K562 (cell line): ENCODE measurements around the gene C16orf90. TPM values are rescaled to one million over a fixed set of nuclear protein-coding genes. Genes with fewer than 3 reads are reported as not detected.

Experiments used
- ATAC-seq: fragments of 200-7000 bp; cut with Tn5 transposase; 3 replicates; pipeline ENCODE4 v1.9.1; 2020; ENCODE audit warnings: moderate library complexity
- BruUV-seq: library from RNA; stranded (reverse); fragments of 400-500 nt; replicated peaks from 2 replicates; lab custom pipeline; 2021; lab: Mats Ljungman, UMichigan
- CTCF ChIA-PET: fragments of 300-600 bp; formaldehyde crosslinking; extraction: SDS; loops from one replicate; lab custom pipeline; 2021; ENCODE audit warnings: low intra/inter-chr PET ratio; lab: Yijun Ruan, JAX
- POLR2A ChIA-PET: fragments of 300-600, 350-650 bp; sonication (Branson Sonifier 250); formaldehyde crosslinking; extraction: SDS; loops from one replicate; lab custom pipeline; 2021; ENCODE audit warnings: antibody characterized with exemption, inconsistent platforms; lab: Yijun Ruan, JAX
- DNase-seq, 4 experiments: peaks; one replicate each; pipeline versions ENCODE4 v3.0.0 to v3.0.0-alpha.2; 2011 to 2018; ENCODE audit warnings: low spot score in 3 of 4, mixed read lengths in 3 of 4; ENCODE audit errors: extremely low read depth in 1 of 4
- FAIRE-seq: peaks from 2 replicates; lab custom pipeline; 2011; peaks lifted over from hg19 to GRCh38; lab: Jason Lieb, UNC
- H2AFZ ChIP-seq: 2 replicates; pipeline ENCODE4 v1.6.0; 2011; ENCODE audit warnings: low read depth, low read length, control low read depth, inconsistent platforms
- H3K27ac ChIP-seq: fragments of 200-600 bp; 3 replicates; pipeline ENCODE4 v1.8.0; 2011; ENCODE audit warnings: low read depth, mild to moderate bottlenecking, control low read depth, inconsistent platforms, low read length, moderate library complexity, mixed read lengths; ENCODE audit errors: extremely low read depth
- H3K27me3 ChIP-seq, 2 experiments: fragments of 300-600 bp in 1 of 2; 2 replicates in 1 of 2; 3 replicates in 1 of 2; pipeline versions ENCODE4 v1.6.0 to v1.8.0; 2011; ENCODE audit warnings: inconsistent platforms in 2 of 2, low read length in 2 of 2, mild to moderate bottlenecking in 1 of 2, mixed read lengths in 1 of 2, moderate library complexity in 1 of 2; ENCODE audit not compliant: control insufficient read depth in 2 of 2, insufficient read depth in 2 of 2
- H3K36me3 ChIP-seq: fragments of 300-600 bp; 3 replicates; pipeline ENCODE4 v1.8.0; 2011; ENCODE audit warnings: mild to moderate bottlenecking, low read length, inconsistent platforms; ENCODE audit not compliant: control insufficient read depth, insufficient read depth
- H3K4me1 ChIP-seq, 2 experiments: fragments of 200-600 bp in 1 of 2; replicated peaks in 1 of 2; 2 replicates in 1 of 2; 3 replicates in 1 of 2; pipeline versions ENCODE4 v1.5.1 to v1.8.0; 2011; ENCODE audit warnings: inconsistent platforms in 2 of 2, low read length in 2 of 2, mild to moderate bottlenecking in 1 of 2, mixed read lengths in 1 of 2, moderate library complexity in 1 of 2; ENCODE audit not compliant: control insufficient read depth in 2 of 2, insufficient read depth in 2 of 2
- H3K4me2 ChIP-seq: 2 replicates; pipeline ENCODE4 v1.6.1; 2011; ENCODE audit warnings: low read length, control low read depth, inconsistent platforms, mixed read lengths; ENCODE audit not compliant: insufficient read depth
- H3K4me3 ChIP-seq: fragments of 200-600 bp; sonication (generic), shearing (Covaris generic); 2 replicates; pipeline ENCODE4 v1.5.1; 2016; ENCODE audit warnings: control low read depth, inconsistent platforms
- H3K79me2 ChIP-seq: fragments of 200-600 bp; 3 replicates; pipeline ENCODE4 v1.8.0; 2011; ENCODE audit warnings: low read length, inconsistent platforms; ENCODE audit not compliant: control insufficient read depth, insufficient read depth
- H3K9ac ChIP-seq, 2 experiments: 2 replicates each; pipeline versions ENCODE4 v1.6.0 to v1.6.1; 2011; ENCODE audit warnings: low read depth in 2 of 2, low read length in 2 of 2, control low read depth in 1 of 2, inconsistent platforms in 1 of 2, mild to moderate bottlenecking in 1 of 2, mixed read lengths in 1 of 2; ENCODE audit not compliant: insufficient read depth in 1 of 2
- H3K9me1 ChIP-seq: one replicate; pipeline ENCODE4 v1.6.0; 2011; ENCODE audit warnings: inconsistent platforms, mild to moderate bottlenecking, low read length, moderate library complexity; ENCODE audit not compliant: control insufficient read depth, insufficient read depth
- H3K9me3 ChIP-seq: replicated peaks from 2 replicates; pipeline ENCODE4 v1.5.1; 2011; ENCODE audit warnings: low read depth, low read length, inconsistent platforms; ENCODE audit not compliant: control insufficient read depth, insufficient read depth
- H4K20me1 ChIP-seq: replicated peaks from 2 replicates; pipeline ENCODE4 v1.6.1; 2011; ENCODE audit warnings: low read length, inconsistent platforms, mixed read lengths; ENCODE audit not compliant: control insufficient read depth, insufficient read depth
- ARID1B ChIP-seq: fragments of 450-650 bp; IDR thresholded peaks from 2 replicates; pipeline ENCODE4 v1.6.1; 2016; ENCODE audit warnings: antibody characterized with exemption, mild to moderate bottlenecking, inconsistent platforms
- EHMT2 ChIP-seq: fragments of 450-650 bp; IDR thresholded peaks from 2 replicates; pipeline ENCODE4 v1.6.1; 2018; ENCODE audit warnings: antibody characterized with exemption
- ILK ChIP-seq: fragments of 450-650 bp; IDR thresholded peaks from 2 replicates; pipeline ENCODE4 v1.6.1; 2016; ENCODE audit warnings: missing genetic modification characterization, low read depth, mild to moderate bottlenecking, missing compliant biosample characterization, moderate library complexity, borderline replicate concordance
- MCM5 ChIP-seq: fragments of 450-650 bp; IDR thresholded peaks from 2 replicates; pipeline ENCODE4 v1.6.1; 2016; ENCODE audit warnings: low read depth
- NEUROD1 ChIP-seq: fragments of 150-350 bp; IDR thresholded peaks from 2 replicates; pipeline ENCODE4 v1.6.1; 2014; ENCODE audit warnings: borderline replicate concordance, low read length, low read depth; ENCODE audit not compliant: partially characterized antibody
- PHF8 ChIP-seq: fragments of 200-600 bp; sonication (generic); IDR thresholded peaks from 2 replicates; pipeline ENCODE4 v1.6.1; 2012; ENCODE audit warnings: mixed run types, mild to moderate bottlenecking, inconsistent platforms, low read length, moderate library complexity, borderline replicate concordance
- POLR2A ChIP-seq: fragments of 450-650 bp; conservative IDR thresholded peaks from 2 replicates; pipeline ENCODE4 v1.6.1; 2016
- PTTG1 ChIP-seq: fragments of 450-650 bp; IDR thresholded peaks from 2 replicates; pipeline ENCODE4 v1.6.1; 2016; ENCODE audit warnings: low read depth, mild to moderate bottlenecking, missing genetic modification characterization, missing compliant biosample characterization
- RCOR1 ChIP-seq, 2 experiments: IDR thresholded peaks; 2 replicates each; pipeline ENCODE4 v1.6.1; 2012; ENCODE audit warnings: low read depth in 2 of 2, low read length in 2 of 2, borderline replicate concordance in 1 of 2, improper control_type of control experiment in 1 of 2
- SRSF3 ChIP-seq: fragments of 200-400 bp; formaldehyde crosslinking; IDR thresholded peaks from 2 replicates; pipeline ENCODE4 v1.6.1; 2016; ENCODE audit warnings: mild to moderate bottlenecking, low read length, moderate library complexity; ENCODE audit not compliant: insufficient read depth
- TCF7L2 ChIP-seq: fragments of 150-350 bp; IDR thresholded peaks from 2 replicates; pipeline ENCODE4 v1.6.1; 2016; ENCODE audit warnings: low read depth, mild to moderate bottlenecking, low read length, moderate library complexity
- TEAD2 ChIP-seq: fragments of 450-650 bp; IDR thresholded peaks from 2 replicates; pipeline ENCODE4 v1.6.1; 2016; ENCODE audit warnings: missing genetic modification characterization, control low read depth, missing compliant biosample characterization
- ZFX ChIP-seq: sonication (generic); formaldehyde crosslinking; IDR thresholded peaks from 2 replicates; pipeline ENCODE4 v1.8.0; 2022; ENCODE audit warnings: mild to moderate bottlenecking, missing genetic modification reagents, moderate library complexity
- ZNF174 ChIP-seq: fragments of 250-450 bp; sonication (Bioruptor Pico); IDR thresholded peaks from 2 replicates; pipeline ENCODE4 v1.4.0; 2020; ENCODE audit warnings: mild to moderate bottlenecking
- ZNF75A ChIP-seq: fragments of 450-650 bp; formaldehyde crosslinking; IDR thresholded peaks from 2 replicates; pipeline ENCODE4 v1.4.0; 2020; ENCODE audit warnings: mild to moderate bottlenecking
- ZNF778 ChIP-seq: fragments of 450-650 bp; formaldehyde crosslinking; IDR thresholded peaks from 2 replicates; pipeline ENCODE4 v1.4.0; 2020; ENCODE audit warnings: mild to moderate bottlenecking, moderate library complexity
- WGBS: fragments of 100-300 bp; shearing (Covaris generic); methylation state at CpG from one replicate; pipeline ENCODE4 v1.1.6; 2016; ENCODE audit warnings: low coverage, mixed read lengths; ENCODE audit not compliant: insufficient coverage; ENCODE audit errors: missing lambda C conversion rate; 5-methylcytosine and 5-hydroxymethylcytosine counted together
- in situ Hi-C: fragments of 300-500 bp; cut with MboI; formaldehyde crosslinking; loops from 4 replicates; pipeline ENCODE4 v1.15.0; 2018; ENCODE audit warnings: inconsistent platforms, mixed read lengths
- intact Hi-C: fragments of 100-400 bp; cut with micrococcal nuclease; formaldehyde crosslinking; loops from 2 replicates; pipeline ENCODE4 v1.14.2; 2022
- polyA plus RNA-seq, 8 experiments: library from polyadenylated mRNA; depleted of rRNA in 4 of 8; stranded (reverse) in 5 of 8; unstranded in 3 of 8; fragments of >200 nt; fragmentation: Nextera tagmentation in 2 of 8; fragmentation: Illumina TruSeq in 1 of 8; extraction: Ambion mirVana in 2 of 8; extraction: Trizol in 1 of 8; gene quantifications; 2 replicates each; pipeline versions ENCODE4 v1.2.1 to v1.2.3, GENCODE V29; 2011 to 2014; ENCODE audit warnings: inconsistent platforms in 1 of 8, missing spikeins in 1 of 8
- total RNA-seq, 7 experiments: library from RNA; depleted of rRNA in 6 of 7; stranded (reverse); fragments of >200 nt in 6 of 7; fragmentation: Illumina TruSeq in 2 of 7; extraction: Trizol in 2 of 7; gene quantifications; 2 replicates each; pipeline versions ENCODE4 v1.2.1 to v1.2.3, GENCODE V29; 2011 to 2021; ENCODE audit warnings: low replicate concordance in 1 of 7
- TF ChIP-seq, protein P1 (sequence below): sonication (generic); formaldehyde crosslinking; IDR thresholded peaks from 2 replicates; pipeline ENCODE4 v1.8.1; 2023; ENCODE audit warnings: missing genetic modification reagents, mild to moderate bottlenecking, borderline replicate concordance
- TF ChIP-seq, protein P2 (sequence below): fragments of 250-450 bp; sonication (Bioruptor Pico); IDR thresholded peaks from 2 replicates; pipeline ENCODE4 v1.8.0; 2021; ENCODE audit warnings: moderate library complexity, mild to moderate bottlenecking, inconsistent platforms

The C16orf90 gene
- total and polyA plus RNA-seq, 9 of the 15 experiments (the other 6 are each of a cell fraction or from before 2014, with no cell fraction given) = not detected

DNA sequence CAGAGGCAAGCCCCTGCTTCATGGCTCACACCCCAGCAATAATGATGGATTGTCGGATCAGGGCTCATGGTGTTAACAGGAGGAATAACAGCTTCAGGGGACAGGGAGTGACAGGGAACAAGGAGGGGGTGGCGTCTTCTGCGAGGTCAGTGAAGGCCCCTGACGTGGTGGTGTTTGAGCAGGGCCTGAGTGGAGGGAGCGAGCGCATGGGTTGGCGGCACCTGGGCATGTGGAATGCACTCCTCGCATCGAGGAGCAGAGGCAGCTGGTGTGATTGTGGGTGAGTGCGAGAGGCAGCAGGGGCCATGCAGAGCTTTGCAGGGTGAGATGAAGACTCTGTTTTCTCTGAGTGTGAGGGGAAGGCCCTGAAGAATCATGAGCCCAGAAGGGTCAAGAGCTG, 38.8 kb upstream of the C16orf90 start:
- TF ChIP-seq SRSF3 (no peak), ZNF778 (CRISPR knock-in tag) (no peak), MCM5 (no peak), RCOR1 (IDR thresholded peaks at IDR 0.05; ENCODE audit: borderline replicate concordance in 1 of 2, low read depth in 2 of 2, low read length in 2 of 2) (no peak), TCF7L2 (no peak), EHMT2 (no peak), PHF8 (no peak), ZNF174 (CRISPR knock-in tag) (no peak), PTTG1 (tag) (no peak), POLR2A (no peak), TEAD2 (tag) (no peak), ZNF75A (CRISPR knock-in tag) (no peak), NEUROD1 (no peak), ZFX (CRISPR knock-in tag) (no peak), ILK (no peak), ARID1B (no peak)
- TF ChIP-seq, protein P1, sequence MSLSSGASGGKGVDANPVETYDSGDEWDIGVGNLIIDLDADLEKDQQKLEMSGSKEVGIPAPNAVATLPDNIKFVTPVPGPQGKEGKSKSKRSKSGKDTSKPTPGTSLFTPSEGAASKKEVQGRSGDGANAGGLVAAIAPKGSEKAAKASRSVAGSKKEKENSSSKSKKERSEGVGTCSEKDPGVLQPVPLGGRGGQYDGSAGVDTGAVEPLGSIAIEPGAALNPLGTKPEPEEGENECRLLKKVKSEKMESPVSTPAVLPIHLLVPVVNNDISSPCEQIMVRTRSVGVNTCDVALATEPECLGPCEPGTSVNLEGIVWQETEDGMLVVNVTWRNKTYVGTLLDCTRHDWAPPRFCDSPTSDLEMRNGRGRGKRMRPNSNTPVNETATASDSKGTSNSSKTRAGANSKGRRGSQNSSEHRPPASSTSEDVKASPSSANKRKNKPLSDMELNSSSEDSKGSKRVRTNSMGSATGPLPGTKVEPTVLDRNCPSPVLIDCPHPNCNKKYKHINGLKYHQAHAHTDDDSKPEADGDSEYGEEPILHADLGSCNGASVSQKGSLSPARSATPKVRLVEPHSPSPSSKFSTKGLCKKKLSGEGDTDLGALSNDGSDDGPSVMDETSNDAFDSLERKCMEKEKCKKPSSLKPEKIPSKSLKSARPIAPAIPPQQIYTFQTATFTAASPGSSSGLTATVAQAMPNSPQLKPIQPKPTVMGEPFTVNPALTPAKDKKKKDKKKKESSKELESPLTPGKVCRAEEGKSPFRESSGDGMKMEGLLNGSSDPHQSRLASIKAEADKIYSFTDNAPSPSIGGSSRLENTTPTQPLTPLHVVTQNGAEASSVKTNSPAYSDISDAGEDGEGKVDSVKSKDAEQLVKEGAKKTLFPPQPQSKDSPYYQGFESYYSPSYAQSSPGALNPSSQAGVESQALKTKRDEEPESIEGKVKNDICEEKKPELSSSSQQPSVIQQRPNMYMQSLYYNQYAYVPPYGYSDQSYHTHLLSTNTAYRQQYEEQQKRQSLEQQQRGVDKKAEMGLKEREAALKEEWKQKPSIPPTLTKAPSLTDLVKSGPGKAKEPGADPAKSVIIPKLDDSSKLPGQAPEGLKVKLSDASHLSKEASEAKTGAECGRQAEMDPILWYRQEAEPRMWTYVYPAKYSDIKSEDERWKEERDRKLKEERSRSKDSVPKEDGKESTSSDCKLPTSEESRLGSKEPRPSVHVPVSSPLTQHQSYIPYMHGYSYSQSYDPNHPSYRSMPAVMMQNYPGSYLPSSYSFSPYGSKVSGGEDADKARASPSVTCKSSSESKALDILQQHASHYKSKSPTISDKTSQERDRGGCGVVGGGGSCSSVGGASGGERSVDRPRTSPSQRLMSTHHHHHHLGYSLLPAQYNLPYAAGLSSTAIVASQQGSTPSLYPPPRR (CRISPR knock-in tag) = no peak
- TF ChIP-seq, protein P2, sequence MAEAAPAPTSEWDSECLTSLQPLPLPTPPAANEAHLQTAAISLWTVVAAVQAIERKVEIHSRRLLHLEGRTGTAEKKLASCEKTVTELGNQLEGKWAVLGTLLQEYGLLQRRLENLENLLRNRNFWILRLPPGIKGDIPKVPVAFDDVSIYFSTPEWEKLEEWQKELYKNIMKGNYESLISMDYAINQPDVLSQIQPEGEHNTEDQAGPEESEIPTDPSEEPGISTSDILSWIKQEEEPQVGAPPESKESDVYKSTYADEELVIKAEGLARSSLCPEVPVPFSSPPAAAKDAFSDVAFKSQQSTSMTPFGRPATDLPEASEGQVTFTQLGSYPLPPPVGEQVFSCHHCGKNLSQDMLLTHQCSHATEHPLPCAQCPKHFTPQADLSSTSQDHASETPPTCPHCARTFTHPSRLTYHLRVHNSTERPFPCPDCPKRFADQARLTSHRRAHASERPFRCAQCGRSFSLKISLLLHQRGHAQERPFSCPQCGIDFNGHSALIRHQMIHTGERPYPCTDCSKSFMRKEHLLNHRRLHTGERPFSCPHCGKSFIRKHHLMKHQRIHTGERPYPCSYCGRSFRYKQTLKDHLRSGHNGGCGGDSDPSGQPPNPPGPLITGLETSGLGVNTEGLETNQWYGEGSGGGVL (CRISPR knock-in tag) = no peak
- TF ChIP-seq, all 486 proteins: peak for 0
- Histone ChIP-seq H4K20me1 (0 out of 2 replicates have a peak, but pooled peaks cover 3% of the 10 kb centered on the region), H2AFZ (no peak overlapping the region), H3K27ac (no peak overlapping the region), H3K4me2 (no peak overlapping the region), H3K9ac (no peak overlapping the region; a peak in 1 of 4 replicates), H3K4me3 (no peak overlapping the region), H3K79me2 (no peaks in the 10 kb centered on the region), H3K9me3 (no peaks in the 10 kb centered on the region), H3K4me1 (no peaks in the 10 kb centered on the region), H3K36me3 (no peaks in the 10 kb centered on the region), H3K27me3 (no peaks in the 10 kb centered on the region), H3K9me1 (peaks cover 3% of the 10 kb centered on the region)
- POLR2A ChIA-PET = interaction anchor here (0.6 kb wide), 1 partner anchor 19 kb away, joined by 3 read pairs; no protein-coding TSS in a partner anchor
- intact Hi-C loops = no loop called here
- CTCF ChIA-PET = no interaction called here
- no peak for DNase-seq
- in situ Hi-C loops = no loop called here
- FAIRE-seq = no peak
- BruUV-seq = no TSS peak
- WGBS = 63% methylated on average over 9 of the region's 10 CpGs
- no peak for ATAC-seq
